DOHH2 (cell line): ENCODE results near the gene SSH2.

Experiments
- H3F3A ChIP-seq: fragments of 200-600 bp; sonication (generic), shearing (Covaris generic); 2 replicates; pipeline ENCODE4 v1.6.0; 2016; ENCODE audit warnings: antibody characterized with exemption, mild to moderate bottlenecking; ENCODE audit not compliant: control insufficient read depth, insufficient read depth
- H3K27ac ChIP-seq: fragments of 200-600 bp; sonication (generic); 2 replicates; pipeline ENCODE4 v1.5.1; 2014; ENCODE audit warnings: low read depth, mild to moderate bottlenecking, low read length, moderate library complexity
- H3K27me3 ChIP-seq: fragments of 200-600 bp; sonication (generic); 2 replicates; pipeline ENCODE4 v1.6.1; 2014; ENCODE audit warnings: mild to moderate bottlenecking, low read length, mixed read lengths; ENCODE audit not compliant: control insufficient read depth
- H3K36me3 ChIP-seq: fragments of 200-600 bp; sonication (generic); 2 replicates; pipeline ENCODE4 v1.6.1; 2014; ENCODE audit warnings: mild to moderate bottlenecking, low read length, moderate library complexity, mixed read lengths; ENCODE audit not compliant: control insufficient read depth
- H3K4me1 ChIP-seq: fragments of 200-600 bp; sonication (generic); 2 replicates; pipeline ENCODE4 v1.6.1; 2014; ENCODE audit warnings: mild to moderate bottlenecking, low read length, mixed read lengths; ENCODE audit not compliant: control insufficient read depth
- H3K4me2 ChIP-seq: fragments of 200-600 bp; sonication (generic); 2 replicates; pipeline ENCODE4 v1.6.0; 2014; ENCODE audit warnings: mild to moderate bottlenecking, low read length, moderate library complexity
- H3K4me3 ChIP-seq: fragments of 200-600 bp; sonication (generic); 2 replicates; pipeline ENCODE4 v1.5.1; 2014; ENCODE audit warnings: mild to moderate bottlenecking, low read length, mixed read lengths
- H3K79me2 ChIP-seq: fragments of 200-600 bp; sonication (generic); 2 replicates; pipeline ENCODE4 v1.6.1; 2014; ENCODE audit warnings: mild to moderate bottlenecking, low read length, mixed read lengths; ENCODE audit not compliant: control insufficient read depth
- H3K9me2 ChIP-seq: fragments of 200-600 bp; sonication (generic); replicated peaks from 2 replicates; pipeline ENCODE4 v1.6.1; 2014; ENCODE audit warnings: mild to moderate bottlenecking, low read length, mixed read lengths; ENCODE audit not compliant: control insufficient read depth
- H3K9me3 ChIP-seq: fragments of 200-600 bp; sonication (generic); 2 replicates; pipeline ENCODE4 v1.6.1; 2014; ENCODE audit warnings: antibody characterized with exemption, low read length, mixed read lengths; ENCODE audit not compliant: control insufficient read depth, insufficient read depth
- H4K20me1 ChIP-seq: fragments of 200-600 bp; sonication (generic); 2 replicates; pipeline ENCODE4 v1.6.0; 2014; ENCODE audit warnings: low read depth, mild to moderate bottlenecking, antibody characterized with exemption, low read length, moderate library complexity; ENCODE audit not compliant: control insufficient read depth, insufficient read depth
- CTCF ChIP-seq: fragments of 200-600 bp; sonication (generic); IDR thresholded peaks from one replicate; pipeline ENCODE4 v1.5.1; 2014; ENCODE audit warnings: antibody characterized with exemption, mild to moderate bottlenecking, low read depth, low read length; ENCODE audit not compliant: poor library complexity, severe bottlenecking
- EZH2phosphoT487 ChIP-seq: fragments of 200-600 bp; sonication (generic); IDR thresholded peaks from 2 replicates; pipeline ENCODE4 v1.6.1; 2017; ENCODE audit warnings: borderline replicate concordance, mild to moderate bottlenecking, antibody characterized with exemption, low read length, moderate library complexity, mixed read lengths

Gene SSH2

GRCh38 chr17:29591146-29591736 lies 338.8 kb downstream of the SSH2 start:
- Histone ChIP-seq H3K9me3 (no peaks in the 10 kb centered on the region), H3F3A (peaks cover 13% of the 10 kb centered on the region), H3K27me3 (no peaks in the 10 kb centered on the region), H3K9me2 (no peaks in the 10 kb centered on the region), H3K36me3 (0 out of 2 replicates have a peak, but pooled peaks cover 6% of the 10 kb centered on the region), H3K4me1 (peaks cover 68% of the 10 kb centered on the region), H3K4me2 (peak overlapping the region; percentile 94), H3K4me3 (peak overlapping the region; percentile 74), H4K20me1 (0 out of 2 replicates have a peak, but pooled peaks cover 9% of the 10 kb centered on the region), H3K27ac (peak overlapping the region; percentile 59), H3K79me2 (peaks cover 64% of the 10 kb centered on the region)
- TF ChIP-seq CTCF (no peak), EZH2phosphoT487 (no peak)

GRCh38 chr17:29590411-29591145 lies 339.4 kb downstream of the SSH2 start:
- peaks cover 13% of the 10 kb centered on the region for H3F3A ChIP-seq
- H3K9me2 ChIP-seq, result no peaks in the 10 kb centered on the region
- H3K4me3 ChIP-seq, result peak overlapping the region; percentile 74
- 0 out of 2 replicates have a peak, but pooled peaks cover 6% of the 10 kb centered on the region for H3K36me3 ChIP-seq
- H3K27me3 ChIP-seq, result no peaks in the 10 kb centered on the region
- peak overlapping the region; percentile 94 for H3K4me2 ChIP-seq
- 0 out of 2 replicates have a peak, but pooled peaks cover 9% of the 10 kb centered on the region for H4K20me1 ChIP-seq
- no peaks in the 10 kb centered on the region for H3K9me3 ChIP-seq
- peaks cover 64% of the 10 kb centered on the region for H3K79me2 ChIP-seq
- H3K27ac ChIP-seq, result peak overlapping the region; percentile 59
- TF ChIP-seq CTCF (no peak), EZH2phosphoT487 (no peak)
- peaks cover 74% of the 10 kb centered on the region for H3K4me1 ChIP-seq

- no peaks in the 10 kb centered on the region for H3K27me3 ChIP-seq
- peaks cover 13% of the 10 kb centered on the region for H3F3A ChIP-seq
- no peaks in the 10 kb centered on the region for H3K9me3 ChIP-seq
- H3K4me2 ChIP-seq, result peak within 1 kb of the TSS; percentile 94
- H3K9me2 ChIP-seq, result no peaks in the 10 kb centered on the region
- H3K27ac ChIP-seq, result peak within 1 kb of the TSS; percentile 59
- H3K36me3 ChIP-seq, result 0 out of 2 replicates have a peak, but pooled peaks cover 6% of the 10 kb centered on the region
- peaks cover 15% of the 10 kb centered on the region; the same call in 1 of the 2 replicates for H4K20me1 ChIP-seq
- H3K4me3 ChIP-seq, result peak within 1 kb of the TSS; percentile 92
- H3K4me1 ChIP-seq, result peaks cover 78% of the 10 kb centered on the region
- TF ChIP-seq EZH2phosphoT487 (no peak), CTCF (no peak)
- peaks cover 64% of the 10 kb centered on the region for H3K79me2 ChIP-seq
These were observed 340.3 kb downstream of the SSH2 start, which contains the start of gene GIT1 for GRCh38 chr17:29589524-29590410. GIT1 (minus strand) TSS chr17:29589648; CDS start chr17:29589378, 270 bp downstream.
